ENCODE results near the gene ITK. TPM values are rescaled to one million over a fixed set of nuclear protein-coding genes. Genes with fewer than 3 reads are reported as not detected.

Gene ITK
- total RNA-seq, 1 donor from 2014 or later: not detected

GRCh38 chr5:157214861-157215513 lies 34.3 kb downstream of the ITK start:
- no peak for DNase-seq (ENCODE audit: low read depth)
- H3K4me3 ChIP-seq (ENCODE audit: low read depth, low read length): no peak overlapping the region
- TF ChIP-seq, protein P1, sequence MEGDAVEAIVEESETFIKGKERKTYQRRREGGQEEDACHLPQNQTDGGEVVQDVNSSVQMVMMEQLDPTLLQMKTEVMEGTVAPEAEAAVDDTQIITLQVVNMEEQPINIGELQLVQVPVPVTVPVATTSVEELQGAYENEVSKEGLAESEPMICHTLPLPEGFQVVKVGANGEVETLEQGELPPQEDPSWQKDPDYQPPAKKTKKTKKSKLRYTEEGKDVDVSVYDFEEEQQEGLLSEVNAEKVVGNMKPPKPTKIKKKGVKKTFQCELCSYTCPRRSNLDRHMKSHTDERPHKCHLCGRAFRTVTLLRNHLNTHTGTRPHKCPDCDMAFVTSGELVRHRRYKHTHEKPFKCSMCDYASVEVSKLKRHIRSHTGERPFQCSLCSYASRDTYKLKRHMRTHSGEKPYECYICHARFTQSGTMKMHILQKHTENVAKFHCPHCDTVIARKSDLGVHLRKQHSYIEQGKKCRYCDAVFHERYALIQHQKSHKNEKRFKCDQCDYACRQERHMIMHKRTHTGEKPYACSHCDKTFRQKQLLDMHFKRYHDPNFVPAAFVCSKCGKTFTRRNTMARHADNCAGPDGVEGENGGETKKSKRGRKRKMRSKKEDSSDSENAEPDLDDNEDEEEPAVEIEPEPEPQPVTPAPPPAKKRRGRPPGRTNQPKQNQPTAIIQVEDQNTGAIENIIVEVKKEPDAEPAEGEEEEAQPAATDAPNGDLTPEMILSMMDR (IDR thresholded peaks at IDR 0.05; ENCODE audit: insufficient read depth, low read length, severe bottlenecking): no peak
- H3K27me3 ChIP-seq (ENCODE audit: control insufficient read depth, insufficient read depth, low read length): no peaks in the 10 kb centered on the region
- no peaks in the 10 kb centered on the region for H3K36me3 ChIP-seq (ENCODE audit: control insufficient read depth, insufficient read depth, low read length)
- FAIRE-seq: no peak

- DNase-seq (ENCODE audit: low read depth) (no peak), FAIRE-seq (no peak)
These were observed 35.0 kb downstream of the ITK start for GRCh38 chr5:157215514-157216167.

DNA sequence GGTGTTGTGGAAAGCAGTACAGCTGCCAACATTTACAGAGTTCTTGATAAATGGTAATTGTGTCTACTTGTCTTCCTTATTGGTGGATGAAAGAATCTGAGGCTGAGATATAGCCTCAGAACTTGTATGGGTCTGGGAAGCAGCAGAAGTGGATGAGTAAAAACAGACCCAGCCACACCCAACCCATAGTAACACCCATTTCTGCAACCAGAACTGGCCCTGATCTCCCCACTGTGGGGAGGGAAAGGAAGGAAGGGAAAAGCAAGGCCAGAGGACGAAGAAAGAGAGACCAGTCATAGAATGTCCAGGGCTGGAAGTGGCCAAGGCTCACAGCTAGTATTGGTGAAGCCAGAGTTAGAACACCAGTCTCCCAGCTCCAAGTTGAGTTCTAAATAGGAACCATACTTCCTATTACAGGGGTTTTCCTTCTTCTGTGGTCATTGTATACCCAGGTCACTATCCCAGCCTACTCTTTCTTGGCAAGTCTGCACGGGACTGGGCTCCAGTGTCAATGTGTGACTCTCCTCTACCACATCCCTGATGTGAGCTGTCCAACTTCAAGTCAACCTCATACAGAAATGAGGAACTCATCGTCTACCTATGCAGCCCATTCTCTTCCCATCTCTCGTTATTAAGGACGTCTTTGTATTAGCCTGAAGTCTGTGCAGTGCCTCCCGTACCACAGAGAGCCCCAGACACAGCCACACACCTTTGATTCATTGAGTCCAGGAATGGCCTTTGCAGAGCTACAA lies 35.9 kb downstream of the ITK start:
- FAIRE-seq (no peak), DNase-seq (ENCODE audit: low read depth) (no peak)
- Histone ChIP-seq H3K27me3 (ENCODE audit: control insufficient read depth, insufficient read depth, low read length) (no peaks in the 10 kb centered on the region), H3K4me3 (ENCODE audit: low read depth, low read length) (no peak overlapping the region), H3K36me3 (ENCODE audit: control insufficient read depth, insufficient read depth, low read length) (no peaks in the 10 kb centered on the region)
- TF ChIP-seq, protein P1 (IDR thresholded peaks at IDR 0.05; ENCODE audit: insufficient read depth, low read length, severe bottlenecking): no peak

More at GRCh38 chr5:157215514-157216167, 35.0 kb downstream of the ITK start:
- Histone ChIP-seq H3K27me3 (ENCODE audit: control insufficient read depth, insufficient read depth, low read length) (no peaks in the 10 kb centered on the region), H3K36me3 (ENCODE audit: control insufficient read depth, insufficient read depth, low read length) (no peaks in the 10 kb centered on the region), H3K4me3 (ENCODE audit: low read depth, low read length) (no peak overlapping the region)
- TF ChIP-seq, protein P1 (IDR thresholded peaks at IDR 0.05; ENCODE audit: insufficient read depth, low read length, severe bottlenecking): no peak

DNA sequence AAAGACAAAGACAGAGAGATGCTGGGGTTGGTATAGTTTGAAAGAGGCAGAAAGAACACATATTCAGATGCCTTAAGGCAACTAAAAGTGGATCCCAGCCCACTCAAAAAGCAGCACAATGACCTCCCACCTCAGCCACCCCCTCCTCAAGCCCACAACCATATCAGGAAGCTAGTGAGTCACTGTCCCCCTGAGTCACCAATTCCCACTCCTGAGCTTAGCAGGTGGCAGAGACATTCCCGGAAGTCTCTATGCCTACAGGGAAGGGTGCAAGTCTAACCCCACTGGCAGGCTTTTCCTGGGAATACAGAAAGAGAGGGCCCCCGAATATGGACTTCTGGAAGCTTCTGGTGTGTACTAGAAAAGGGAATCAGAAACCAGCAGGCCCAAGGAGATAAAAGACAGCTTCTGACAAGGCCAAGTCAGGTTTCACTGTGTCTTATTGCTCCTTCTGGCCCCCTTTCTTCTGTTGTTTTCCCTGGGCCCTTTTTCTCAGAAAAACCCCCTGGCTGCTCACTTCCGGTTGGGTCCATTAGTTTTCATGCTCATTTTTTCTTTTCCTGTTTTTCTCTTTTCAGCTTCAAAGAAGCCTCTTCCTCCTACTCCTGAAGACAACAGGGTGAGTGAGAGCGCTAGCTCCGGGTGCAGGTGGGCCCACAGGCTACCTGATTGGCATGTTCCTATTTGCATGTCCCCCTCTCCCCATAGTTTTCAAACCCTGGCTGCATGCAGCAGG lies 36.8 kb downstream of the ITK start:
- H3K27me3 ChIP-seq (ENCODE audit: control insufficient read depth, insufficient read depth, low read length): no peaks in the 10 kb centered on the region
- TF ChIP-seq, protein P1 (IDR thresholded peaks at IDR 0.05; ENCODE audit: insufficient read depth, low read length, severe bottlenecking): no peak
- FAIRE-seq: no peak
- no peak overlapping the region for H3K4me3 ChIP-seq (ENCODE audit: low read depth, low read length)
- H3K36me3 ChIP-seq (ENCODE audit: control insufficient read depth, insufficient read depth, low read length): no peaks in the 10 kb centered on the region
- no peak for DNase-seq (ENCODE audit: low read depth)

GRCh38 chr5:157219491-157220271 lies 39.0 kb downstream of the ITK start:
- Histone ChIP-seq H3K36me3 (ENCODE audit: control insufficient read depth, insufficient read depth, low read length) (no peaks in the 10 kb centered on the region), H3K4me3 (ENCODE audit: low read depth, low read length) (no peak overlapping the region), H3K27me3 (ENCODE audit: control insufficient read depth, insufficient read depth, low read length) (no peaks in the 10 kb centered on the region)
- no peak for DNase-seq (ENCODE audit: low read depth)
- TF ChIP-seq, protein P1 (IDR thresholded peaks at IDR 0.05; ENCODE audit: insufficient read depth, low read length, severe bottlenecking): no peak
- no peak for FAIRE-seq

Measured in bronchial epithelial cell (primary cell).